GM19455 (cell line): ENCODE results near the gene EGFL8.
A peak's percentile ranks its signal among the peaks of the same experiment; 100 is the strongest.
"Not testable (repeated sequence)": the region's sequence is repeated elsewhere in the genome, so short reads cannot be mapped to it uniquely, and the experiment has no call there.

Experiments
- ATAC-seq: cut with Tn5 transposase; IDR thresholded peaks from one replicate; pipeline ENCODE4 v1.9.1; 2021; ENCODE audit not compliant: unreplicated experiment

EGFL8 gene

GRCh38 chr6:32164295-32164694, at the start of gene EGFL8:
Gene EGFL8, plus strand, starts transcription at chr6:32164595. Its CDS starts 1,571 bp downstream, at chr6:32166166.
- no peak for ATAC-seq

GRCh38 chr6:32114796-32115195, 49.6 kb upstream of the EGFL8 start:
- ATAC-seq, result no peak

- ATAC-seq, result no peak
Observed at GRCh38 chr6:32115623-32116022, 48.8 kb upstream of the EGFL8 start.

- ATAC-seq, result no peak
Observed at GRCh38 chr6:32116674-32117073, 47.7 kb upstream of the EGFL8 start.

- ATAC-seq, result no peak
Observed at GRCh38 chr6:32117461-32117860, 46.9 kb upstream of the EGFL8 start.

GRCh38 chr6:32118782-32119628, 45.4 kb upstream of the EGFL8 start:
- no peak for ATAC-seq

- no peak for ATAC-seq
Observed at GRCh38 chr6:32120573-32121059, 43.8 kb upstream of the EGFL8 start.

GRCh38 chr6:32123681-32124080, 40.7 kb upstream of the EGFL8 start:
- ATAC-seq, result no peak

GRCh38 chr6:32126880-32127279, 37.5 kb upstream of the EGFL8 start:
- ATAC-seq, result no peak

- no peak for ATAC-seq
Observed at GRCh38 chr6:32127409-32127716, 37.0 kb upstream of the EGFL8 start.

GRCh38 chr6:32127717-32128592, 36.4 kb upstream of the EGFL8 start, which contains the start of gene ATF6B:
Gene ATF6B, minus strand, starts transcription at chr6:32128246. Its CDS starts 39 bp downstream, at chr6:32128207.
- ATAC-seq, result peak; percentile 73

GRCh38 chr6:32128751-32129296, 35.6 kb upstream of the EGFL8 start:
- ATAC-seq, result no peak

GRCh38 chr6:32129297-32130088, 34.9 kb upstream of the EGFL8 start:
- ATAC-seq, result no peak

GRCh38 chr6:32131439-32131948, 32.9 kb upstream of the EGFL8 start:
- no peak for ATAC-seq

GRCh38 chr6:32132110-32132509, 32.3 kb upstream of the EGFL8 start:
- no peak for ATAC-seq

- no peak for ATAC-seq
Observed at GRCh38 chr6:32133786-32134185, 30.6 kb upstream of the EGFL8 start.

GRCh38 chr6:32137454-32137853, 26.9 kb upstream of the EGFL8 start:
- ATAC-seq, result no peak

- ATAC-seq, result no peak
Observed at GRCh38 chr6:32139590-32139989, 24.8 kb upstream of the EGFL8 start.

- ATAC-seq, result no peak
Observed at GRCh38 chr6:32140420-32141046, 23.9 kb upstream of the EGFL8 start.

GRCh38 chr6:32144238-32144637, 20.2 kb upstream of the EGFL8 start:
- not testable (repeated sequence) for ATAC-seq
